GM19455 (cell line): ENCODE data around the gene HAP1.
"Not testable (repeated sequence)": the region's sequence is repeated elsewhere in the genome, so short reads cannot be mapped to it uniquely, and the experiment has no call there.

Source experiments
- ATAC-seq: cut with Tn5 transposase; IDR thresholded peaks from one replicate; pipeline ENCODE4 v1.9.1; 2021; ENCODE audit not compliant: unreplicated experiment

Gene HAP1, protein sequence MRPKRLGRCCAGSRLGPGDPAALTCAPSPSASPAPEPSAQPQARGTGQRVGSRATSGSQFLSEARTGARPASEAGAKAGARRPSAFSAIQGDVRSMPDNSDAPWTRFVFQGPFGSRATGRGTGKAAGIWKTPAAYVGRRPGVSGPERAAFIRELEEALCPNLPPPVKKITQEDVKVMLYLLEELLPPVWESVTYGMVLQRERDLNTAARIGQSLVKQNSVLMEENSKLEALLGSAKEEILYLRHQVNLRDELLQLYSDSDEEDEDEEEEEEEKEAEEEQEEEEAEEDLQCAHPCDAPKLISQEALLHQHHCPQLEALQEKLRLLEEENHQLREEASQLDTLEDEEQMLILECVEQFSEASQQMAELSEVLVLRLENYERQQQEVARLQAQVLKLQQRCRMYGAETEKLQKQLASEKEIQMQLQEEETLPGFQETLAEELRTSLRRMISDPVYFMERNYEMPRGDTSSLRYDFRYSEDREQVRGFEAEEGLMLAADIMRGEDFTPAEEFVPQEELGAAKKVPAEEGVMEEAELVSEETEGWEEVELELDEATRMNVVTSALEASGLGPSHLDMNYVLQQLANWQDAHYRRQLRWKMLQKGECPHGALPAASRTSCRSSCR

GRCh38 chr17:41734139-41734948, at the start of gene HAP1:
Gene HAP1, minus strand, starts transcription at chr17:41734643. Its CDS starts 9 bp downstream, at chr17:41734634.
- no peak for ATAC-seq

GRCh38 chr17:41782142-41782541, 47.7 kb upstream of the HAP1 start:
- ATAC-seq, result no peak

DNA sequence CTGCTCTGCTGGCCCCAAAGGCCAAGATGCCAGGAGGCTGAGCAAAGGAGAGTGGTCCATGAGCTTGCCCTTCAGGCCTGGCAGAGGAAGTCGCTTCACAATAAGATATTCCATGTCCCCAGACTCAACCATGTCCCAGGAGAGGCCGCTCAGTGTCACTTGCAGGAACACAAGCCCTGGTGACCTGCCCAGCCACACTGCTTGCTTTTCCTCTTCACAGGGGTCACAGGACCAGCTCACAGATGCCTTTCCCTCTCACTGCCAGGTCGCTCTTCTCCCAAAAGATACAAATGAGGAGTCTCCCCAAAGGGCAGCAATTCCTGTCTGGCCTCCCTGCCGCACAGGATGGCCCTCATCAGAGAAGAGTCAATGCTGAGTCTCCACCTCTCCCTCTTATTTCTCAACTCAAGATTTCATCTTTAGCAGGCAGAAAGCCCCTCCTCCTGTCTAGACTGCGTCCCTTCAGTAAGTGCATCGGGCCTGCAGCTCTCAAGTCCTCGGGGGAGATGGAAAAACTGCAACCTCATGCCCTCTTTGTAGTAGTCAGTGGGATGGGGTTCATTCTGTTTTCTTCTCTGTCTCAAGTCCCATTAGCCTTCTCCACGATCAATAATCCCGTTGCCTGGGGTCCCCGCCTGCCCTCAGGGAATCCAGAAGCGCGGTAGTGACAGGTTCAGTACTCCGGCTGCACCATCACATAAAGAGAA, 47.1 kb upstream of the HAP1 start:
- ATAC-seq, result no peak

DNA sequence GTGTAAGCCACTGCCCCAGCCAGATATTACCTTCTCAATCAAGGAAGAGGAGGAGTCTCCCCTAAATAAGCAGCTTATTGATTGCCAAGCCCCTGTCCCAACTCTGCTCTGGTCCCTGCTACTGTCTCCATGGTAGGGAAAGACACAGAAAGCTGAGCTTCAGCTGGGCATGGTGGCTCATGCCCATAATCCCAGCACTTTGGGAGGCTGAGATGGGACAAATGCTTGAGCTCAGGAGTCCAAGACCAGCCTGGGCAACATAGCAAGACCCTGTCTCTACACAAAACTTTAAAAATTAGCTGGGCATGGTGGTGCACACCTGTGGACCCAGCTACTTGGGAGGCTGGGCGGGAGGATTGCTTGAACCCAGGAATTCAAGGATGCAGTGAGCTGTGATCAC, 45.5 kb upstream of the HAP1 start:
- ATAC-seq, result no peak

DNA sequence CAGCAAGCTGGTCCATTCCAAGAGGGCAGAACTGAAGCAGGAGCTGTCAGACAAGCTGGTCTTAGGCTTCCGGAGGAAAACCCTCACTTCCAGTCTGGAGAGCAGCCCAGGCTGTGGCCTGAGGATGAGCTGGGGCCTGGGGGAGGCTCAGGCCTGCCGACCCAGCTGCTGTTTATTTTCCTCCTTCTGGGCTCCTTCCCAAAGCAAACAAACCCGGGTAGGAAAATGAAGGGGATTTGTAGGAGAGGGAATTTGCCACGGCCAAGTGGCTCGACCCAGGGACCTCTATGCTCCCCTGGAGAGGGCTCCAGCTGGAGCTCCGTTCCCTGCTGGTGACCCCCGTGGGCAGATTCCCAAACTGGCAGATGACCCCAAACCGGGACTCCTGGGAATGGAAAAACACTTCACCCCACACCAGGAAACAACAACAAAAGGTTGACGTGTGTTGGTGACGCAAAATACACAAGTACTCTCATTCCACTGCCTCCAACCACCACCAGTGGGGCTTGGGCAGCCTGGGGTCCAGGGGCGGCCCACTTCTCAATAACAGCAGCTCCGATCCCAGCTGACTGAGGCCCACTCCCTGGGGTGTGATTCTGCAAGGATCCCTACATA, 43.2 kb upstream of the HAP1 start:
- no peak for ATAC-seq

- ATAC-seq, result no peak
Measured at GRCh38 chr17:41777157-41777573, 42.7 kb upstream of the HAP1 start.

DNA sequence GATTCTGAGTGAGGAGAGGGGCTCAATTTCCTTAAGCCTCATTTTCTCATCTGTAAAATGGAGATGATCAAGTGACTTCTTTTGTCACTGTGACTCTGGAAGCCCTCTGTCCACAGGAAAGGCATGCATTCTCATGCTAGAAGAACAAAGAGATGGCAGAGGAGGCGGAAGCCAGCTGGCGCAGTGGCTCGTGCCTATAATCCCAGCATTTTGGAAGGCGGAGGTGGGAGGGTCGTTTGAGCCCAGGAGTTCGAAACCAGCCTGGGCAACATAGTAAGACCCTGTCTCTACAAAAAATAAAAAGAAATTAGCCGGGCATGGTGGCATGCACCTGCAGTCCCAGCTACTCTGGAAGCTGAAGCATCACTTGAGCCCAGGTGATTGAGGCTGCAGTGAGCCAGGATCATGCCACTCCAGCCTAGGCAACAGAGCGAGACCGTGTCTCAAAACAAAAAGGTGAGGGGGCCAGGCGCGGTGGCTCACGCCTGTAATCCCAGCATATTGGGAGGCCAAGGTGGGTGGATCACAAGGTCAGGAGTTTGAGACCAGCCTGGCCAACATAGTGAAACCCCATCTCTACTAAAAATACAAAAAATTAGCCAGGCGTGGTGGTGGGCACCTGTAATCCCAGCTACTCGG, 41.9 kb upstream of the HAP1 start:
- not testable (repeated sequence) for ATAC-seq

- ATAC-seq, result no peak
Measured at GRCh38 chr17:41775394-41776226, 41.2 kb upstream of the HAP1 start.

- no peak for ATAC-seq
Measured at GRCh38 chr17:41773731-41774193, 39.3 kb upstream of the HAP1 start.

DNA sequence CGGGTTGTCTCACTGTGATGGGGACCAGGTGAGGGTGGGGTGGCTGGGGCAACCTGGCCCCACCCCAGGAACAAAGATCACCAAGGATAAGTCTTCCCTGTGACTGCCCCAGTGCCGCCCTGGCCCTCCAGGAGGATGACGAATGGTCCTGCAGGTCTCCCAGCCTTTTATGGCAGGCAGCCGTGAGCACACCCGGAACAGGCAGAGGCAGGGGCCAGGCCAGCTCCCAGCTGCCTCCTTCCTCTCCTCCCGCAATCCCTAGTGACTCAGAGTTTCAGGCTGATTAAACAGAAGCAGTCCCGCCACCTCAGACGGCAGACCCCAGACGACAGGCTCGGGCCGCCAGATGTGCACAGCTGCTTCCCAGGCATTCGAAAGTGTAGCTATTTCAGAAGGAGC, 38.7 kb upstream of the HAP1 start:
- no peak for ATAC-seq

- no peak for ATAC-seq
Measured at GRCh38 chr17:41772586-41773189, 38.2 kb upstream of the HAP1 start.

GRCh38 chr17:41772218-41772585, 37.8 kb upstream of the HAP1 start:
- ATAC-seq, result no peak

DNA sequence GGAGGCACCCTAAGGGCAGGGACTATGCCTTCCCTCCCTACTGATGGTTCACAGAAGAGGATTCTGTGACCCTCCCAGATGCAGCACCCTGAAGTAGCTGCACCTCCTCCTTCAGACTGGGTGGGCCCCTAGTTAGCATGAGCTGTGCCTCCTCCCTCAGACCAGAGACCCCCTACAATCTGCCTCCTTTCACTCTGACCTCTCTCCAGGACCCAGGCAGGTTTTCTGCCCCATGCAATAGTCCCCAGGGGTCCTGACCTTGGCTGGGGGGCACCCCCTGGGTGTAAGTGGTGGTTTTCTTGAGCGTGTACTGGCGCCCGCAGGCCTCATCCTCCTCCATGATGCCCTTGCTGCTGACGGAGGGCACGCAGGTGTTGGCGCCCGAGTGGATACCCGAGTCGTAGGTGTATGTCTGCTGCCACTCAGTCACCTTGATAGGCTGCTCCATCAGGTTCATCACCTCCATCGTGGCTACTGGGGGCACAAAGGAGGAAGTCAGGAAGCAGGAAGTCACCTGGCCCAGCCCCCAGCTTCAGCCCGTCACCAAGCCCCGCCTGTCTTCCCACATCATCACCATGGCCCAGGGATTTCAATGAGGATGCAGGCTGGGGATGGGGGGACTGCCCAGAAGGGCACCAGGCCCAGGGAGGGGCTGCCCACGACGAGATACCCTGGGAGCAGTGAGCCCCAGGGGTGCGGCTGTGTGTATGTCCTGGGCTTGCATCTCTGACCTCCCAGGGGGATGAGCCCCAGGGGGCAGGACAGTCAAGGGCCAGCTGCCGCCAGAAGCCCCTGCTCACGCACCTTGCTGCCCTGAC, 37.2 kb upstream of the HAP1 start:
- ATAC-seq, result no peak

DNA sequence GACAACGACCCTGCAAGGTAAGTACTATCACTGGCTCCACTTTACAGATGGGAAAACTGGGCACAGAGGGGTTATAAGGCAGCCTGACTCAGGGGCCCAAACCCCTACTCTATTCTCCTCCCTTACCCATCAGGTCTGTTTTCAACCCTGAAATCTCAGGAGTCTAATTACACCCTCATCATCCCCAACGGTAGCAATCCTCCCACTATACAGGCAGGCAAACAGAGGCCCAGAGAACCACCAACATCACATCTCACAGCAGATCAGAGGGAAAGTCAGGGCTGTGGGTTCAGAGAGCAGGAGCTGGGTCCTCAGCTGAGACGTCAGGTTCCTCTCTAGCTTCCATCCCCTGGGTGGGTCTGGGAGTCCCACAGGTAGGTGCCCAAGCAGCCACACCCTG, 35.5 kb upstream of the HAP1 start:
- ATAC-seq, result no peak

DNA sequence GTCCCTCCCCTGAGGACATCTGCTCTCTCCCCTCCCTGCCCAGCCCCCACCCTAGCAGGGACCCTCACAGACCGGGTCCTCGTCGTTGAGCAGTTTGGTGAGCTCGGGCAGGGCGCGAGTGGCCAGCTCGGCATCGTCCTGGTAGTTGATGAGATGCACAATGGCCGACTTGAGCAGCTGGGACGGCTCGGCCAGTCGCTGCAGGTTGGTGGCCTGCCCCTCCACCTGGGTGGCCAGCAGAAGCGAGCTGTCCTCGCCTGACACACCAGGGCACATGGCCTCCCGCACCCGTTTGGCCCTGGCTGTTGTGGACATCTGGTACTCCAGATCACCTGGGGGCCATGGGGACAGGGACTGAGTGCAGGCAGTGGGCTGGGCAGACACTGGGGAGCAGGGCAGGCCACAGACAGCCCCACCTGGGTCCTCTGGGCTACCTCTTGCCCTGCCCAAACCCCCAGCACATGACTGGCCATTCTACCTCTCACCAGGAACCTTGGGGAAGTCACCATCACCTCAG, 35.0 kb upstream of the HAP1 start:
- ATAC-seq, result no peak

DNA sequence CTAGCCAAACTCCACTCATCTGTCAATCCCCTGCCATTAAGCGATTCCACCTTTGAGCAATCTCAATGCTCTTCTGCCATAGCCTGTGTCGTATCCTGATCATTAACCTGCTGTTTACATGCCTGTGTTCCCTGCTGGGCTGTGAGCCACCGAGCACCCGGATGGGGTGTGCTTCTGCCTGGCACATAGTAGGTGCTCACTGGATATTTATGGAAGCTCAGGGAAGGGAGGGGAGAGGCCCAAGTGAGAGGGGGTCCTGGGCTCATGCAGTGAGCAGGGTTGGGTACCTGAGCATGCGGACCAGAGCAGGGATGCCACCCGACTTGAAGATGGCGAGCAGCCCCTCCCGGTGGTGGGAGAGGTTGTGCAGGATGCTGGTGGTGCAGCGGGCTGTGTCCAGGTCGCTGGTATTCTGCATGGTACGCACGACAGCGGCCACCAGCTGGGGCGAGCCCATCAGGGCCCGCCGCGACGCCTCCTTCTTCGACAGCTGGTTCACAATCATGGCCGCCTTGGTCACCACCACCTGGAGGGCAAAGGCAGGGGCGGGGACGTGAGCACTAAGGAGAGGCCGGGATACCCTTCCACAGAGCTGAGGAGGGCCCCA, 34.3 kb upstream of the HAP1 start:
- no peak for ATAC-seq

GRCh38 chr17:41767324-41768042, 33.0 kb upstream of the HAP1 start:
- ATAC-seq, result no peak
